K562 (cell line): ENCODE results near the gene CEP350. TPM values are rescaled to one million over a fixed set of nuclear protein-coding genes. Genes with fewer than 3 reads are reported as not detected.

Experiments
- ARID1B ChIP-seq: fragments of 450-650 bp; IDR thresholded peaks from 2 replicates; pipeline ENCODE4 v1.6.1; 2016; ENCODE audit warnings: antibody characterized with exemption, mild to moderate bottlenecking, inconsistent platforms
- ATF1 ChIP-seq, 2 experiments: fragments of 450-650 bp in 1 of 2; IDR thresholded peaks; 2 replicates each; pipeline ENCODE4 v1.6.1; 2016; ENCODE audit warnings: missing compliant biosample characterization in 1 of 2, missing genetic modification characterization in 1 of 2
- MAZ ChIP-seq, 2 experiments: fragments of 450-650 bp in 1 of 2; sonication (generic) in 1 of 2; formaldehyde crosslinking; IDR thresholded peaks in 1 of 2; conservative IDR thresholded peaks in 1 of 2; 2 replicates each; pipeline versions ENCODE4 v1.4.0 to v1.5.0; 2020; ENCODE audit warnings: mild to moderate bottlenecking in 1 of 2, missing genetic modification reagents in 1 of 2
- REST ChIP-seq, 2 experiments: fragments of 450-650 bp; formaldehyde crosslinking in 1 of 2; IDR thresholded peaks; 2 replicates each; pipeline versions ENCODE4 v1.4.0 to v1.6.1; 2014 to 2020; ENCODE audit warnings: mild to moderate bottlenecking in 2 of 2, borderline replicate concordance in 1 of 2, low read depth in 1 of 2
- UBTF ChIP-seq, 2 experiments: IDR thresholded peaks; 2 replicates each; pipeline ENCODE4 v1.6.1; 2012; ENCODE audit warnings: improper control_type of control experiment in 2 of 2, low read depth in 2 of 2, low read length in 2 of 2, borderline replicate concordance in 1 of 2
- polyA plus RNA-seq, 8 experiments: library from polyadenylated mRNA; depleted of rRNA in 4 of 8; stranded (reverse) in 5 of 8; unstranded in 3 of 8; fragments of >200 nt; fragmentation: Nextera tagmentation in 2 of 8; fragmentation: Illumina TruSeq in 1 of 8; extraction: Ambion mirVana in 2 of 8; extraction: Trizol in 1 of 8; gene quantifications; 2 replicates each; pipeline versions ENCODE4 v1.2.1 to v1.2.3, GENCODE V29; 2011 to 2014; ENCODE audit warnings: inconsistent platforms in 1 of 8, missing spikeins in 1 of 8
- total RNA-seq, 7 experiments: library from RNA; depleted of rRNA in 6 of 7; stranded (reverse); fragments of >200 nt in 6 of 7; fragmentation: Illumina TruSeq in 2 of 7; extraction: Trizol in 2 of 7; gene quantifications; 2 replicates each; pipeline versions ENCODE4 v1.2.1 to v1.2.3, GENCODE V29; 2011 to 2021; ENCODE audit warnings: low replicate concordance in 1 of 7

The CEP350 gene
- total and polyA plus RNA-seq, 9 of the 15 experiments (the other 6 are each of a cell fraction or from before 2014, with no cell fraction given) = 8.3 to 64.3 (median 28.0) TPM

GRCh38 chr1:179941454-179941853 lies 13.2 kb upstream of the CEP350 start (continued):
- TF ChIP-seq REST (IDR thresholded peaks at IDR 0.05; ENCODE audit: borderline replicate concordance) (peak; percentile 95), REST (CRISPR knock-in tag; IDR thresholded peaks at IDR 0.05; ENCODE audit: low read depth) (no peak), ATF1 (CRISPR knock-in tag; IDR thresholded peaks at IDR 0.05) (no peak), ATF1 (tag; IDR thresholded peaks at IDR 0.05) (peak; percentile 13; the same call in 1 of the 2 replicates), UBTF (IDR thresholded peaks at IDR 0.05; ENCODE audit: borderline replicate concordance in 1 of 2, low read depth in 2 of 2, low read length in 2 of 2) (no peak), ARID1B (no peak), MAZ (CRISPR knock-in tag; conservative IDR thresholded peaks at IDR 0.05 in 1 of 2, IDR thresholded peaks at IDR 0.05 in 1 of 2) (no peak)
